GM23248 (cell line): Measurements from ENCODE around the gene CRYBA1. TPM values are rescaled to one million over a fixed set of nuclear protein-coding genes. Genes with fewer than 3 reads are reported as not detected.

Experiments used
- DNase-seq: peaks from one replicate; pipeline ENCODE4 v3.0.0-alpha.2; 2015
- H2AFZ ChIP-seq: fragments of 200-600 bp; sonication (generic); 2 replicates; pipeline ENCODE4 v1.6.1; 2016; ENCODE audit warnings: antibody characterized with exemption
- H3F3A ChIP-seq: fragments of 200-600 bp; sonication (generic); 2 replicates; pipeline ENCODE4 v1.6.1; 2016; ENCODE audit warnings: mild to moderate bottlenecking, antibody characterized with exemption, mixed run types; ENCODE audit not compliant: insufficient read depth
- H3K27ac ChIP-seq: fragments of 200-600 bp; sonication (generic); 2 replicates; pipeline ENCODE4 v1.5.1; 2016; ENCODE audit warnings: mild to moderate bottlenecking
- H3K27me3 ChIP-seq: fragments of 200-600 bp; sonication (generic); replicated peaks from 2 replicates; pipeline ENCODE4 v1.6.1; 2016; ENCODE audit warnings: mild to moderate bottlenecking; ENCODE audit not compliant: insufficient read depth
- H3K36me3 ChIP-seq: fragments of 200-600 bp; sonication (generic); 2 replicates; pipeline ENCODE4 v1.6.1; 2016; ENCODE audit warnings: low read depth, mild to moderate bottlenecking
- H3K4me1 ChIP-seq: fragments of 200-600 bp; sonication (generic); 2 replicates; pipeline ENCODE4 v1.6.1; 2016; ENCODE audit warnings: mild to moderate bottlenecking; ENCODE audit not compliant: insufficient read depth
- H3K4me2 ChIP-seq: fragments of 200-600 bp; sonication (generic); one replicate; pipeline ENCODE4 v1.6.1; 2016; ENCODE audit warnings: mild to moderate bottlenecking; ENCODE audit not compliant: unreplicated experiment
- H3K4me3 ChIP-seq: fragments of 200-600 bp; sonication (generic); 2 replicates; pipeline ENCODE4 v1.5.1; 2016; ENCODE audit warnings: mild to moderate bottlenecking
- H3K79me2 ChIP-seq: fragments of 200-600 bp; sonication (generic); 2 replicates; pipeline ENCODE4 v1.6.1; 2016; ENCODE audit warnings: mild to moderate bottlenecking; ENCODE audit not compliant: insufficient read depth
- H3K9ac ChIP-seq: fragments of 200-600 bp; sonication (generic); 2 replicates; pipeline ENCODE4 v1.6.1; 2016; ENCODE audit warnings: mild to moderate bottlenecking
- H3K9me2 ChIP-seq: fragments of 200-600 bp; sonication (generic); 2 replicates; pipeline ENCODE4 v1.6.1; 2016; ENCODE audit warnings: mixed run types, mild to moderate bottlenecking, moderate library complexity; ENCODE audit not compliant: insufficient read depth
- H3K9me3 ChIP-seq: fragments of 200-600 bp; sonication (generic); one replicate; pipeline ENCODE4 v1.6.1; 2017; ENCODE audit warnings: low read depth
- H4K20me1 ChIP-seq: fragments of 200-600 bp; sonication (generic); 2 replicates; pipeline ENCODE4 v1.6.0; 2016; ENCODE audit not compliant: insufficient read depth
- EZH2 ChIP-seq: fragments of 200-600 bp; sonication (generic); IDR thresholded peaks from 2 replicates; pipeline ENCODE4 v1.6.1; 2018; ENCODE audit warnings: antibody characterized with exemption, mild to moderate bottlenecking; ENCODE audit not compliant: insufficient read depth, poor library complexity, severe bottlenecking
- EZH2phosphoT487 ChIP-seq: fragments of 200-600 bp; sonication (generic); IDR thresholded peaks from 2 replicates; pipeline ENCODE4 v1.6.1; 2018; ENCODE audit warnings: antibody characterized with exemption, moderate library complexity, mild to moderate bottlenecking, low read depth; ENCODE audit not compliant: insufficient read depth
- WGBS, 2 experiments: methylation state at CpG; one replicate each; pipeline ENCODE4 v1.1.6; 2015 to 2017; ENCODE audit warnings: low lambda C conversion rate in 2 of 2, low coverage in 1 of 2; ENCODE audit errors: missing lambda C conversion rate in 2 of 2; 5-methylcytosine and 5-hydroxymethylcytosine counted together
- in situ Hi-C: fragments of 300-500 bp; cut with MboI; formaldehyde crosslinking; loops from 2 replicates; pipeline ENCODE4 v1.15.0; 2020
- polyA plus RNA-seq: library from polyadenylated mRNA; unstranded; fragments of >200 nt; fragmentation: Nextera tagmentation; extraction: Ambion mirVana; gene quantifications from 2 replicates; pipeline ENCODE4 v1.2.1, GENCODE V29; 2016
- total RNA-seq: library from RNA; depleted of rRNA; stranded (reverse); fragments of >200 nt; shearing (Covaris generic); gene quantifications from 2 replicates; pipeline ENCODE4 v1.2.3, GENCODE V29; 2014

The CRYBA1 gene
- total and polyA plus RNA-seq, 2 experiments from 2014 or later: not detected

- H3K27me3 ChIP-seq: no peaks in the 10 kb centered on the region
- no peaks in the 10 kb centered on the region for H3K9me3 ChIP-seq
- H3K27ac ChIP-seq: peak overlapping the region; percentile 94
- no peaks in the 10 kb centered on the region for H3K9me2 ChIP-seq
- H3K4me1 ChIP-seq: peaks cover 28% of the 10 kb centered on the region
- peaks cover 44% of the 10 kb centered on the region for H4K20me1 ChIP-seq
- in situ Hi-C loops: no loop called here
- H3K79me2 ChIP-seq: peaks cover 73% of the 10 kb centered on the region
- DNase-seq: peak; percentile 83
- peak overlapping the region; percentile 97 for H3K4me3 ChIP-seq
- WGBS, 2 experiments: 2% methylated on average over 5 of the region's 5 CpGs
- H3K36me3 ChIP-seq: peaks cover 35% of the 10 kb centered on the region
- TF ChIP-seq EZH2phosphoT487 (no peak), EZH2 (no peak)
- H3K9ac ChIP-seq: peak overlapping the region; percentile 92
- peak overlapping the region; percentile 97 for H3K4me2 ChIP-seq
- H2AFZ ChIP-seq: no peak overlapping the region
- H3F3A ChIP-seq: peaks cover 43% of the 10 kb centered on the region
Measured at GRCh38 chr17:29291163-29291752, 44.6 kb downstream of the CRYBA1 start.

DNA sequence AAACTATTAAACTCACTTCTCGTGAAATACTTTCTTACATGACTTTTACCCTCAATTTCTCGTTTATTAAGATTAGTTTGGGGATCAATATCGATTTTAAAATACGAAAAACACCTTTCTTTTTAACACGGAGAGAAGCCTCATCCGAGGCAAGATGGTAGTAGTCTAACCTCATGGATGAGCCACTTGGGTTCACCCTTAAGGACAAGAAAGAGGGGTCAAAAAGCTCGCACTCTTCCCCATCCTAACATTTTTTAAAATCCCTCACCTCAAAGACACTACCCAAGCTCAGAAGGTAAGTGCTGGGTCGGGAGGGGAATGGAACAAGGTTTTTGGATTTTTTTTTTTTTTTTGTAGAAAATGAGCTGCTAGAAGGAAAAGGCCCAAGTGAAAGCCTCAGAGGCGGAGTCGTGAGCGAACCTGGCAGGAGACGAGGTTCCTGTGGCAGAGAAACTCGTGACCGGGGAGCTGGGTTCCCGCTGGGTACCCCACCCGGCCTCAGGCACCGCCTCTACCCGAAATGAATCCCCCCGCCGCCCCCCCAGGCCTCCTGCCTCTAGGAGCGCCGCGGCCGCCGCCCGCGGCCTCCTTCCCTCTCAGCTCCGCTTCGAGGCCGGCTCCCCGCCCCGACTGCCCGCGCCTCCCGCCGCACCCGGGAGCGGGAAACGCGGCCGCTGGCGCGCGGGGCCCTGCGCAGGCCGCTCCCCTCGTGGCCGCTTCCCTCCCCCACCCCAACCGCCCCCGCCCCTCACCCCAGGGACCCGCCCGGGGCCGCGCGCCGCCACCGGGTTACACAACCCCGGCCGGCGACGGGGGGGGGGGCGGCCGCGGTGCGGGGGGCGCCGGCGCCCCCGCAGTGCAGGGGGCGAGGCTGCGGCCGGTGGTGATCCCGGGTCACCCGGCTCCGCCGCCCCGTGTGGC, 45.7 kb downstream of the CRYBA1 start:
- H3K79me2 ChIP-seq: peaks cover 62% of the 10 kb centered on the region
- no peak for TF ChIP-seq EZH2
- no peak for TF ChIP-seq EZH2phosphoT487
- no peak overlapping the region for H2AFZ ChIP-seq
- H3K9me2 ChIP-seq: no peaks in the 10 kb centered on the region
- in situ Hi-C loops: no loop called here
- peak overlapping the region; percentile 94 for H3K27ac ChIP-seq
- peak overlapping the region; percentile 97 for H3K4me2 ChIP-seq
- H3K4me3 ChIP-seq: peak overlapping the region; percentile 97
- peaks cover 43% of the 10 kb centered on the region for H3F3A ChIP-seq
- WGBS, 2 experiments: 1% methylated on average over 13 to 35 of the region's 77 CpGs
- no peaks in the 10 kb centered on the region for H3K27me3 ChIP-seq
- H3K9me3 ChIP-seq: no peaks in the 10 kb centered on the region
- H4K20me1 ChIP-seq: peaks cover 34% of the 10 kb centered on the region; the same call in 1 of the 2 replicates
- peak; percentile 73 for DNase-seq
- peaks cover 24% of the 10 kb centered on the region; the same call in 1 of the 2 replicates for H3K36me3 ChIP-seq
- peaks cover 28% of the 10 kb centered on the region for H3K4me1 ChIP-seq
- H3K9ac ChIP-seq: peak overlapping the region; percentile 92

DNA sequence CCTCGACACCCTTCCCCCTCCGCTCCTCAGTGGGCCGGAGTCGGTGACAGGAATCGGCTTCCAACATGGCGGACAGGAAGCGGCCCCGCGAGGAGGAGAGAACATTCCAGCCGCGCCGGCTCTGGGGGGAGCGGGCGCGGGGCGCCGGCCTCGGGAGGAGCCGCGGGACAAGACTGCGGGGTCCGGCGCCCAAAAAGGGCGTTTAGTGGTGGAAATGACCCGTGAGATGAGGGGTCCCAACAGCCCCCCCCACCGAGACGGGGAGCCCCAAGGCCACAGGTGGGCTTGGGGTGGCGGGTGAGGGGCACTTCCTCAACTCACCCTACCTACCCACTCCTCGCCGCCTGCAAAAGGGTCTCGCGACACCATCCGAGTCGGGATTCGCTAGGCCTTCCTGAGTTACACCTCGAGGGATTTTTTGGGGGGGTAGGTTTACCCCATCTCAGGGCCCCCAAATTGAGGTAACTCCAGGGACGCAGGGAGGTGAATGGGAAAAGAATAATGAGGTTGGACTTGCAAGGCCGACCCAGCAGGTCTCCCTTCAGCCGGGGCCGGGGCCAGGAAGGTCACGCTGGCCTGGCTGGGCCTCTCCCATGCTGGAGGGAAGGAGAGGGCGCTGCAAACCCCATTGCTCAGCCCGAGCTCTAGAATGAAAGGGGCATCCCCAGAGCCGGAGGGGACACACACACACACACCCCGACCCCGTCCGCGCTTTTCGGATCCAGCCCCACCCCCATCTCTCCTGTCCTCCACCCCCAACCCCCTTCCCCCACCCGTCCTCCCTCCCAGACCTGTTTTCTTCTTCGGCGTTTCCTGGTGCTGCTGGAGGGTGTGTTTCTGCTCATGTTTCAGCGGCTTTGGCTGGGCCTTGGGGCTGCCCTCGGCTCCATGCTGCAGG, 46.6 kb downstream of the CRYBA1 start:
- TF ChIP-seq EZH2 (no peak), EZH2phosphoT487 (no peak)
- peak overlapping the region; percentile 87 for H3K4me2 ChIP-seq
- peak overlapping the region; percentile 97 for H3K4me3 ChIP-seq
- H3K36me3 ChIP-seq: peaks cover 17% of the 10 kb centered on the region; the same call in 1 of the 2 replicates
- H3K9ac ChIP-seq: peak overlapping the region; percentile 92
- H3K9me2 ChIP-seq: no peaks in the 10 kb centered on the region
- DNase-seq: peak; percentile 84
- H2AFZ ChIP-seq: no peak overlapping the region; the same call in 1 of the 2 replicates
- WGBS, 2 experiments: 0 to 1% methylated on average over 32 to 54 of the region's 54 CpGs
- H3K9me3 ChIP-seq: no peaks in the 10 kb centered on the region
- H3K4me1 ChIP-seq: peaks cover 26% of the 10 kb centered on the region
- H3F3A ChIP-seq: peaks cover 41% of the 10 kb centered on the region
- H4K20me1 ChIP-seq: peaks cover 30% of the 10 kb centered on the region; the same call in 1 of the 2 replicates
- in situ Hi-C loops: no loop called here
- peak overlapping the region; percentile 94 for H3K27ac ChIP-seq
- no peaks in the 10 kb centered on the region for H3K27me3 ChIP-seq
- peaks cover 53% of the 10 kb centered on the region for H3K79me2 ChIP-seq
